H1 (cell line): ENCODE data around the gene S100A10. TPM values are rescaled to one million over a fixed set of nuclear protein-coding genes. Genes with fewer than 3 reads are reported as not detected.

Experiments
- FOSL1 ChIP-seq: IDR thresholded peaks from 2 replicates; pipeline ENCODE4 v1.6.1; 2011; ENCODE audit warnings: mild to moderate bottlenecking, low read depth, low read length, moderate library complexity; ENCODE audit not compliant: insufficient read depth
- SIRT6 ChIP-seq: IDR thresholded peaks from one replicate; pipeline ENCODE4 v1.7.1; 2012; ENCODE audit warnings: low read length, inconsistent platforms
- SIX5 ChIP-seq: IDR thresholded peaks from 2 replicates; pipeline ENCODE4 v1.6.1; 2011; ENCODE audit warnings: mild to moderate bottlenecking, low read depth, low read length
- polyA plus RNA-seq, 7 experiments: library from polyadenylated mRNA; depleted of rRNA in 3 of 7; stranded (reverse) in 5 of 7; unstranded in 2 of 7; fragments of >200 nt in 5 of 7; fragments of 200-250 nt in 2 of 7; gene quantifications; 1 replicate in 5 of 7; 2 replicates in 1 of 7; 4 replicates in 1 of 7; pipeline versions ENCODE4 v1.2.1 to v1.2.3, GENCODE V29; 2011 to 2013; ENCODE audit warnings: missing spikeins in 2 of 7, mixed read lengths in 2 of 7
- total RNA-seq: library from RNA; stranded (reverse); fragmentation: NEBNext Ultra II Directional; extraction: Animal tissue kit (Norgen Biotek cat#: 25700); gene quantifications from 2 replicates; pipeline ENCODE4 v1.2.1, GENCODE V29; 2021
- TF ChIP-seq, protein P1 (sequence below), 3 experiments: IDR thresholded peaks; 1 replicate in 2 of 3; 2 replicates in 1 of 3; pipeline versions ENCODE4 v1.5.1 to v1.6.1; 2011; ENCODE audit warnings: low read length in 3 of 3, mild to moderate bottlenecking in 3 of 3, inconsistent platforms in 2 of 3, low read depth in 1 of 3, moderate library complexity in 1 of 3; ENCODE audit not compliant: insufficient read depth in 1 of 3; ENCODE audit errors: control extremely low read depth in 1 of 3

S100A10 gene
- total and polyA plus RNA-seq, 2 of the 8 experiments (the other 6 are each of a cell fraction or from before 2014, with no cell fraction given): 23.9 to 231 TPM

- TF ChIP-seq FOSL1: no peak
- TF ChIP-seq, protein P1, sequence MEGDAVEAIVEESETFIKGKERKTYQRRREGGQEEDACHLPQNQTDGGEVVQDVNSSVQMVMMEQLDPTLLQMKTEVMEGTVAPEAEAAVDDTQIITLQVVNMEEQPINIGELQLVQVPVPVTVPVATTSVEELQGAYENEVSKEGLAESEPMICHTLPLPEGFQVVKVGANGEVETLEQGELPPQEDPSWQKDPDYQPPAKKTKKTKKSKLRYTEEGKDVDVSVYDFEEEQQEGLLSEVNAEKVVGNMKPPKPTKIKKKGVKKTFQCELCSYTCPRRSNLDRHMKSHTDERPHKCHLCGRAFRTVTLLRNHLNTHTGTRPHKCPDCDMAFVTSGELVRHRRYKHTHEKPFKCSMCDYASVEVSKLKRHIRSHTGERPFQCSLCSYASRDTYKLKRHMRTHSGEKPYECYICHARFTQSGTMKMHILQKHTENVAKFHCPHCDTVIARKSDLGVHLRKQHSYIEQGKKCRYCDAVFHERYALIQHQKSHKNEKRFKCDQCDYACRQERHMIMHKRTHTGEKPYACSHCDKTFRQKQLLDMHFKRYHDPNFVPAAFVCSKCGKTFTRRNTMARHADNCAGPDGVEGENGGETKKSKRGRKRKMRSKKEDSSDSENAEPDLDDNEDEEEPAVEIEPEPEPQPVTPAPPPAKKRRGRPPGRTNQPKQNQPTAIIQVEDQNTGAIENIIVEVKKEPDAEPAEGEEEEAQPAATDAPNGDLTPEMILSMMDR (IDR thresholded peaks at IDR 0.05; ENCODE audit: control extremely low read depth in 1 of 3, insufficient read depth in 1 of 3, low read depth in 1 of 3, low read length in 3 of 3): no peak
- no peak for TF ChIP-seq SIX5
- TF ChIP-seq SIRT6: no peak
These were observed 33.2 kb upstream of the S100A10 start (continued) for GRCh38 chr1:152026895-152027294.
